Measurements from ENCODE around the gene LEFTY1.

DNA sequence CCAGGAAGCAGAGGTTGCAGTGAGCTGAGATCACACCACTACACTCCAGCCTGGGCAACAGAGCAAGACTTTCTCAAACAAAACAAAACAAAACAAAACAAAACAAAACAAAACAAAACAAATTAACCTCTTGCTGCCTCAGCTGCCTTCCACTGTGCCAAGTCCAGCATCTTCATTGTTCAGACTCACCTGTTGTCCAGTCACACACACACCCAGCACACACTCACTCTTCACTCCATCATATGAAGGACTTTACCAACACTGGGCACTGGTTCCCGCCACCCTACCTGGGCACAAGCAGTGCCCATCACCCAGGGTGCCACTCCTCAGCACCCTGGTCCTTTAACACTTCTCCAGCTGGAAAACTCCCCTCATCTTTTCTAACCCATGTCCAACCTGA lies 20.5 kb upstream of the LEFTY1 start:
- TF ChIP-seq EZH2 (IDR thresholded peaks at IDR 0.05; ENCODE audit: borderline replicate concordance, low read depth, low read length, severe bottlenecking): no peak
- TF ChIP-seq, protein P1, sequence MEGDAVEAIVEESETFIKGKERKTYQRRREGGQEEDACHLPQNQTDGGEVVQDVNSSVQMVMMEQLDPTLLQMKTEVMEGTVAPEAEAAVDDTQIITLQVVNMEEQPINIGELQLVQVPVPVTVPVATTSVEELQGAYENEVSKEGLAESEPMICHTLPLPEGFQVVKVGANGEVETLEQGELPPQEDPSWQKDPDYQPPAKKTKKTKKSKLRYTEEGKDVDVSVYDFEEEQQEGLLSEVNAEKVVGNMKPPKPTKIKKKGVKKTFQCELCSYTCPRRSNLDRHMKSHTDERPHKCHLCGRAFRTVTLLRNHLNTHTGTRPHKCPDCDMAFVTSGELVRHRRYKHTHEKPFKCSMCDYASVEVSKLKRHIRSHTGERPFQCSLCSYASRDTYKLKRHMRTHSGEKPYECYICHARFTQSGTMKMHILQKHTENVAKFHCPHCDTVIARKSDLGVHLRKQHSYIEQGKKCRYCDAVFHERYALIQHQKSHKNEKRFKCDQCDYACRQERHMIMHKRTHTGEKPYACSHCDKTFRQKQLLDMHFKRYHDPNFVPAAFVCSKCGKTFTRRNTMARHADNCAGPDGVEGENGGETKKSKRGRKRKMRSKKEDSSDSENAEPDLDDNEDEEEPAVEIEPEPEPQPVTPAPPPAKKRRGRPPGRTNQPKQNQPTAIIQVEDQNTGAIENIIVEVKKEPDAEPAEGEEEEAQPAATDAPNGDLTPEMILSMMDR (IDR thresholded peaks at IDR 0.05; ENCODE audit: extremely low read depth in 1 of 2, insufficient read depth in 1 of 2, low read depth in 1 of 2, low read length in 2 of 2): no peak
- TF ChIP-seq POLR2A (IDR thresholded peaks at IDR 0.05; ENCODE audit: low read depth, low read length): no peak
- no peak for TF ChIP-seq FOS (IDR thresholded peaks at IDR 0.05; ENCODE audit: borderline replicate concordance, insufficient read depth, low read length)
- TF ChIP-seq, protein P2, sequence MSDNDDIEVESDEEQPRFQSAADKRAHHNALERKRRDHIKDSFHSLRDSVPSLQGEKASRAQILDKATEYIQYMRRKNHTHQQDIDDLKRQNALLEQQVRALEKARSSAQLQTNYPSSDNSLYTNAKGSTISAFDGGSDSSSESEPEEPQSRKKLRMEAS (IDR thresholded peaks at IDR 0.05; ENCODE audit: insufficient read depth, insufficient read length): no peak
- TF ChIP-seq POLR2AphosphoS5 (IDR thresholded peaks at IDR 0.05; ENCODE audit: insufficient read depth, low read depth, low read length): no peak
- no peak for TF ChIP-seq MYC (IDR thresholded peaks at IDR 0.05; ENCODE audit: low read depth, low read length)
- no peak for TF ChIP-seq JUN (IDR thresholded peaks at IDR 0.05; ENCODE audit: borderline replicate concordance, insufficient read depth, insufficient read length, low read depth)
